ENCODE results near the gene ZNF814.
"Not testable (repeated sequence)": the region's sequence is repeated elsewhere in the genome, so short reads cannot be mapped to it uniquely, and the experiment has no call there.

Gene ZNF814

DNA sequence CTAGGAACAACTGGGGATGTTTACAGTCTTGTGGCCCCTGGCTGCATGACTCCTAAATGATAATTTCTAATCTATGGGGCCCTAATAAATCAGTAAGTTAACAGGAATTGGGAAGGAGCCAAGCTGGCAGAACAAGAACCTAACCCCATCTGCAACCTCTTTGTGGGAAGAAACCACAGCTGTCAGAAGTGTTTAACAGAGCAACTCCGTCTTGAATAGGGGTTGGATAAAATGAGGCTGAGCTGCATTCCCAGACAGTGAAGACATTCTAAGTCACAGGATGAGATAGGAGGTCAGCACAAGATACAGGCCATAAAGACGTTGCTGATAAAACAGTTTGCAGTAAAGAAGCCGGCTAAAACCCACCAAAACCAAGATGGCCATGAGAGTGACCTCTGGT is 1.9 kb upstream of the ZNF814 start:
- not testable (repeated sequence) for H3K9me3 ChIP-seq (ENCODE audit: control insufficient read depth in 1 of 2, low read length in 2 of 2); H3K36me3 ChIP-seq (ENCODE audit: control insufficient read depth in 1 of 2, insufficient read depth in 2 of 2, low read length in 2 of 2); H3K27me3 ChIP-seq (ENCODE audit: low read depth, low read length); H3K4me1 ChIP-seq (ENCODE audit: control insufficient read depth in 1 of 2, insufficient read depth in 2 of 2, low read length in 2 of 2); H3K27ac ChIP-seq (ENCODE audit: low read length); H3K4me3 ChIP-seq (ENCODE audit: low read depth in 1 of 2, low read length in 2 of 2)

DNA sequence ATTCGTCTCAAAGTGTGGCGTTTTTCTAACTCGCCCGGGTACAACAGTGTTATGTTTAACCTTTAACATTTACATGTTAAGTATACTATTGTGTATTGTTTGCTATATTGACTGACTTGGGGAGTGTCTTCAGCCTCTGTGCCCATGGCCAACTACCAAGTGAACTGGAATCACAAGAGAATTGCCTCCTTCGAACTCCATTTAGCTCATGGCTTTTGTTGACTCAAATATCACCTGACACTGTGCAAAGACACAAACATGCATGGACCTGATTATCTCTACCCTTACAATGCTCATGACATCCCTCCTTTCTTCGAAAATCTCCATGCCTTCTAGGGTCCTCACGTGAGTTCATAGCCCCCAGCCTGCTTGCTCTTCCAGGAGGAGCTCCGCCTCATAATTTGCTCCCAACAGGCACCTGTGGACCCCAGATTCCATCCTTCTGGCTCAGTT is 704 bp downstream of the ZNF814 start:
- no peaks in the 10 kb centered on the region for H3K4me1 ChIP-seq (ENCODE audit: control insufficient read depth in 1 of 2, insufficient read depth in 2 of 2, low read length in 2 of 2)
- H3K36me3 ChIP-seq (ENCODE audit: control insufficient read depth in 1 of 2, insufficient read depth in 2 of 2, low read length in 2 of 2), result peaks cover 6 to 7% of the 10 kb centered on the region in 2 donors
- peak overlapping the region; percentile 27 for H3K27ac ChIP-seq (ENCODE audit: low read length)
- H3K27me3 ChIP-seq (ENCODE audit: low read depth, low read length), result no peaks in the 10 kb centered on the region
- H3K9me3 ChIP-seq (ENCODE audit: control insufficient read depth in 1 of 2, low read length in 2 of 2), result peaks cover 0 to 8% of the 10 kb centered on the region in 2 donors
- peak overlapping the region; percentile 77 to 82 for H3K4me3 ChIP-seq (ENCODE audit: low read depth in 1 of 2, low read length in 2 of 2)

DNA sequence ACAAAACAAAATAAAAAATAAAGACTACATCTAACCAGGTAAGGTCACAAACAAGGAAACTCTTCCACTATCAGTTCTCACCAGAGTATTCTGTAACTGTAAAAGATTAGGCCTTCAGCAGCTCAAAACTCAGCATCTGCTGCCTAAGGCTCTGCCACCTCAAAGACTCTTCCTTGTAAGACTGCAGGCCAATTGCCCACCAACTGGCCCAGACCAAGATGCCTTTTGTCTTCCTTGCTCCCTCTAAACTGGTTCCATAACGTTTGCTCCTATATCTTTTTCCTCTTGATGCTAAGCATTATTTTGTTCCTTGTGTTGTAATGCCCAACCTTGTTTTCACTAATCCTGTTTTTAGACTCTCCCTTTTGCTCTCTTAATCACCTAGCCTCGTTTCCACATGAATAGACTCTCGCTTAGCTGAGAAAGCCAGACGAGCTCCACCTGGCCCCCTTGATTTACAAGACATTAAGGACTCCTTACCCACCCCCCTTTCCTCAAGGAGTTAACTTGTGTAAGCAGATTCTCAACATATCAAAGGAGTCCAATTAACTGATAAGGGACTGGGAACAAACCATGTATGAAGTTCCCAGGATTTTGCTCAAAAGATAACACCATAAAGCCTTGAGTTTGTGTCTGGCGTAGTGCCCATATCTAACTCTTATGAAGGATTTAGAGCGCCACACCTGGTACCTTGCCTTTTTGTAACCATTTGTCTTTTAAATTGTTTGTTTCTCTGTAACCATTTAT is 1.5 kb downstream of the ZNF814 start:
- peaks cover 6 to 7% of the 10 kb centered on the region in 2 donors for H3K36me3 ChIP-seq (ENCODE audit: control insufficient read depth in 1 of 2, insufficient read depth in 2 of 2, low read length in 2 of 2)
- no peak overlapping the region for H3K27ac ChIP-seq (ENCODE audit: low read length)
- H3K27me3 ChIP-seq (ENCODE audit: low read depth, low read length), result no peaks in the 10 kb centered on the region
- no peaks in the 10 kb centered on the region for H3K4me1 ChIP-seq (ENCODE audit: control insufficient read depth in 1 of 2, insufficient read depth in 2 of 2, low read length in 2 of 2)
- peak overlapping the region; percentile 77 to 82 for H3K4me3 ChIP-seq (ENCODE audit: low read depth in 1 of 2, low read length in 2 of 2)
- H3K9me3 ChIP-seq (ENCODE audit: control insufficient read depth in 1 of 2, low read length in 2 of 2), result peaks cover 0 to 8% of the 10 kb centered on the region in 2 donors

DNA sequence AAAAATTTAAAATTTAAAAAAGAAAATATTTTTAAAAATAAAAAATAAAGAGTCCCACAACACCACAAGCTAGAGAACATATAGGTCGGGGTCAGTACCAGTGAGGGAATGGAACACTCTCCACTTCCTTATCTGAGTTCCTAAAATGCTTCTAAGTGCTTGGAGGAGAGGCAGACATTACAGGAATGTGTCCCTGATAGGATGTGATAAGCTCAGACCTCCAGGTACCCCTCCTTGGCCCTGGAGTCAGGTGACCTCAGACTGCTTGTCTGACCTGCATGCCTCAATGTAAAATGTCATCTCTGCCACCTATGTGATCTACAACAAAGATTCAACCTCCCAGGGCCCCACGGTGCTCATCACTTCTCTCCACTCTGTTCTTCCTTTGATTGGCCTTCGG is 2.8 kb downstream of the ZNF814 start:
- H3K4me3 ChIP-seq (ENCODE audit: low read depth in 1 of 2, low read length in 2 of 2), result no peak overlapping the region
- H3K27ac ChIP-seq (ENCODE audit: low read length), result no peak overlapping the region
- H3K36me3 ChIP-seq (ENCODE audit: control insufficient read depth in 1 of 2, insufficient read depth in 2 of 2, low read length in 2 of 2), result peaks cover 6 to 7% of the 10 kb centered on the region in 2 donors
- H3K27me3 ChIP-seq (ENCODE audit: low read depth, low read length), result no peaks in the 10 kb centered on the region
- H3K9me3 ChIP-seq (ENCODE audit: control insufficient read depth in 1 of 2, low read length in 2 of 2), result peaks cover 0 to 8% of the 10 kb centered on the region in 2 donors
- H3K4me1 ChIP-seq (ENCODE audit: control insufficient read depth in 1 of 2, insufficient read depth in 2 of 2, low read length in 2 of 2), result no peaks in the 10 kb centered on the region

DNA sequence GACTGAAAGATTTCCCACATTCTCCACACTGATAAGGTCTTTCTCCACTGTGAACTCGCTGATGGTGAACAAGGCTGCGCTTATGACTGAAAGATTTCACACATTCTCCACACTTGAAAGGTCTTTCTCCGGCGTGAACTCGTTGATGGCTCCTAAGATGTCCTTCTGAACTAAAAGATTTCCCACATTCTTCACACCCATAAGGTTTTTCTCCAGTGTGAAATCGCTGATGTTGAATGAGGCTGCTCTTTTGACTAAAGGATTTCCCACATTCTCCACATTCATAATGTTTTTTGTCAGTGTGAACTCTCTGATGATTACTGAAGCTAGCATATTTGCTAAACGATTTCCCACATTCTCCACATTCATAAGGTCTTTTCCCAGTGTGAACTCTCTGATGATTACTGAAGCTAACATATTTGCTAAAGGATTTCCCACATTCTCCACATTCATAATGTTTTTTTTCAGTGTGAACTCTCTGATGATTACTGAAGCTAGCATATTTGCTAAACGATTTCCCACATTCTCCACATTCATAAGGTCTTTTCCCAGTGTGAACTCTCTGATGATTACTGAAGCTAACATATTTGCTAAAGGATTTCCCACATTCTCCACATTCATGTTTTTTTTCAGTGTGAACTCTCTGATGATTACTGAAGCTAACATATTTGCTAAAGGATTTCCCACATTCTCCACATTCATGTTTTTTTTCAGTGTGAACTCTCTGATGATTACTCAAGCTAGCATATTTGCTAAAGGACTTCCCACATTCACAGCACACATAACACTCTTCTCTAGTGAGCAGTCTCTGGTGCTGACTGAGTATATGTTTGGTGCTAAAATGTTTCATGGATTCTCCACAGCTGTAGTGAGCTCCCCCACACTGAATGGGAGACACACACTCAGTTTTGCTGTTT is 14.7 kb downstream of the ZNF814 start:
- H3K9me3 ChIP-seq (ENCODE audit: control insufficient read depth in 1 of 2, low read length in 2 of 2), result peaks cover 35 to 74% of the 10 kb centered on the region in 2 donors
- peak overlapping the region; percentile 5 to 52 for H3K4me3 ChIP-seq (ENCODE audit: low read depth in 1 of 2, low read length in 2 of 2)
- not testable (repeated sequence) for H3K27me3 ChIP-seq (ENCODE audit: low read depth, low read length); H3K27ac ChIP-seq (ENCODE audit: low read length); H3K4me1 ChIP-seq (ENCODE audit: control insufficient read depth in 1 of 2, insufficient read depth in 2 of 2, low read length in 2 of 2)
- peaks cover 8 to 32% of the 10 kb centered on the region in 2 donors for H3K36me3 ChIP-seq (ENCODE audit: control insufficient read depth in 1 of 2, insufficient read depth in 2 of 2, low read length in 2 of 2)

DNA sequence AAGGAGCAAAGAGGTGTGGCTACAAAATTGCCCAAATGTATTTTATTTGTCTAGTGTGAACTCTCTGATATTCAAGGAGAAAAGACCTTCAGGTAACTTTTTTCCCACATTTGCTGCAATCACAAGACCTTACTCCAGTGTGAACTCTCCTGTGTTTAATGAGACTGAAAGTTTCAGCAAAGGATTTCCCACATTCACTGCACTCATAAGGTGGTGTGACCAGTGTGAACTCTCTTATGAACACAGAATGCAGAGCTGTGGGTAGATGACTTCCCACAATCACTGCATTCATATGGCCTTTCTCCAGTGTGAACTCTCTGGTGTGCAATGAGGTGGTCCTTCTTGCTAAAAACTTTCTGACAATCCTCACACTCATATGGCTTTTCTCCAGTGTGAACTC is 16.4 kb downstream of the ZNF814 start:
- H3K4me1 ChIP-seq (ENCODE audit: control insufficient read depth in 1 of 2, insufficient read depth in 2 of 2, low read length in 2 of 2), result no peaks in the 10 kb centered on the region
- H3K27ac ChIP-seq (ENCODE audit: low read length), result no peak overlapping the region
- H3K9me3 ChIP-seq (ENCODE audit: control insufficient read depth in 1 of 2, low read length in 2 of 2), result peaks cover 41 to 81% of the 10 kb centered on the region in 2 donors
- H3K4me3 ChIP-seq (ENCODE audit: low read depth in 1 of 2, low read length in 2 of 2), result peak overlapping the region; percentile 5 to 52
- H3K36me3 ChIP-seq (ENCODE audit: control insufficient read depth in 1 of 2, insufficient read depth in 2 of 2, low read length in 2 of 2), result peaks cover 12 to 38% of the 10 kb centered on the region in 2 donors
- no peaks in the 10 kb centered on the region for H3K27me3 ChIP-seq (ENCODE audit: low read depth, low read length)

DNA sequence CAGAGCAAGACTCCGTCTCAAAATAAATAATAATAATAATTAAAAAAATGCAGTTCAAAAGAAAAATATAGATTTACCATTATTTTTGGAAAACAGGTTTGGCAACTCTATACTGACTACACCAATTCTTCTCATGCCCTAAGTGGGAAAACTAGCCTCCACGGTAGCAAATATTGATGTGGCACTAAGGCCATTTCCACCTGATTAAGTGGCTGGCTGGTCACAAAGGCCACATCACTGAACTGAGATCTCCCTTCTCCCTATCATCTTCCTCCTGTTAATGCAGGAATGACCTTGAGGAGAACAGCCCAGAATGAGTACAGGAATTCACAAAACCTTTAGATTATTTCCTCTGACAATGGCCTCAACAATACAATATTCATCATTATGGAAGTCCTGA is 18.6 kb downstream of the ZNF814 start:
- H3K4me3 ChIP-seq (ENCODE audit: low read depth in 1 of 2, low read length in 2 of 2), result peak overlapping the region in 1 of 2 donors; percentile 52
- H3K36me3 ChIP-seq (ENCODE audit: control insufficient read depth in 1 of 2, insufficient read depth in 2 of 2, low read length in 2 of 2), result peaks cover 17 to 53% of the 10 kb centered on the region in 2 donors
- peaks cover 36 to 78% of the 10 kb centered on the region in 2 donors for H3K9me3 ChIP-seq (ENCODE audit: control insufficient read depth in 1 of 2, low read length in 2 of 2)

DNA sequence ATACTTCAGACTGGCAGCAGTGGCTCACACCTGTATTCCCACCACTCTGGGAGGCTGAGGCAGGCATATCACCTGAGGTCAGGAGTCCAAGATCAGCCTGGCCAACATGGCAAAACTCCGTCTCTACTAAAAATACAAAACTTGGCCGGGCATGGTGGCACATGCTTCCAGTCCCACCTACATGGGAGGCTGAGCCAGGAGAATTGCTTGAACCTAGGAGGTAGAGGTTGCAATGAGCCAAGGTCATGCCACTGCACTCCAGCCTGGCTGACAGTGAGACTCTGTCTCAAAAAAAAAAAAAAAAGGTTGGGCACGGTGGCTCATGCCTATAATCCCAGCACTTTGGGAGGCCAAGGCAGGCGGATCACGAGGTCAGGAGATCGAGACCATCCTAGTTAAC is 19.2 kb downstream of the ZNF814 start:
- H3K4me1 ChIP-seq (ENCODE audit: control insufficient read depth in 1 of 2, insufficient read depth in 2 of 2, low read length in 2 of 2); H3K27me3 ChIP-seq (ENCODE audit: low read depth, low read length); H3K27ac ChIP-seq (ENCODE audit: low read length): not testable (repeated sequence)
- peaks cover 22 to 55% of the 10 kb centered on the region in 2 donors for H3K36me3 ChIP-seq (ENCODE audit: control insufficient read depth in 1 of 2, insufficient read depth in 2 of 2, low read length in 2 of 2)
- H3K4me3 ChIP-seq (ENCODE audit: low read depth in 1 of 2, low read length in 2 of 2), result peak overlapping the region in 1 of 2 donors; percentile 19
- H3K9me3 ChIP-seq (ENCODE audit: control insufficient read depth in 1 of 2, low read length in 2 of 2), result peaks cover 36 to 74% of the 10 kb centered on the region in 2 donors

More for the DNA sequence above, 18.6 kb downstream of the ZNF814 start:
- no peaks in the 10 kb centered on the region for H3K4me1 ChIP-seq (ENCODE audit: control insufficient read depth in 1 of 2, insufficient read depth in 2 of 2, low read length in 2 of 2)
- no peaks in the 10 kb centered on the region for H3K27me3 ChIP-seq (ENCODE audit: low read depth, low read length)
- no peak overlapping the region for H3K27ac ChIP-seq (ENCODE audit: low read length)

DNA sequence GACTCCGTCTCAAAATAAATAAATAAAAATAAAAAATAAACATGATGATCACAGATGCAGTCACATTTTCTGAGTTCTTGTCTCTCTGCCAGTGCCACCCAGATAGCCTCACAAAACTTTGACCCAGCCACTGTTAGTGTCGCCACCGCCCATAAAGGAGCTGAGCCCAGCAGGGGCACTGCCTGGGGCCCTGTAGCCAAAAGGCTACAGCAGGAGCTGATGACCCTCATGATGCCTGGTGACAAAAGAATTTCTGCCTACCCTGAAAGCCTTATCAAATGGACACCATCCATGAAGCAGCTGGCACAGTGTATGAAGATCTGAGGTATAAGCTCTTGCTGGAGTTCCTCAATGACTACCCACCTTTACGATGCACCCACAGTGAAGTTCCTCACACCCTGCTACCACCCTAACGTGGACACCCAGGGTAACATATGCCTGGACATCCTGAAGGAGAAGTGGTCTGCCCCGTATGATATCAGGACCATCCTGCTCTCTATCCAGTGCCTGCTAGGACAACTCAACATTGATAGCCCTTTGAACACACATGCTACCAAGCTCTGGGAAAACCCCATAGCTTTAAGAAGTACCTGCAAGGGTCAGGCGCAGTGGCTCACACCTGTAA is 20.9 kb downstream of the ZNF814 start:
- Histone ChIP-seq H3K4me1 (ENCODE audit: control insufficient read depth in 1 of 2, insufficient read depth in 2 of 2, low read length in 2 of 2) (no peaks in the 10 kb centered on the region), H3K4me3 (ENCODE audit: low read depth in 1 of 2, low read length in 2 of 2) (peak overlapping the region in 1 of 2 donors; percentile 54), H3K9me3 (ENCODE audit: control insufficient read depth in 1 of 2, low read length in 2 of 2) (peaks cover 25 to 61% of the 10 kb centered on the region in 2 donors), H3K27ac (ENCODE audit: low read length) (no peak overlapping the region), H3K27me3 (ENCODE audit: low read depth, low read length) (no peaks in the 10 kb centered on the region), H3K36me3 (ENCODE audit: control insufficient read depth in 1 of 2, insufficient read depth in 2 of 2, low read length in 2 of 2) (peaks cover 18 to 58% of the 10 kb centered on the region in 2 donors)

DNA sequence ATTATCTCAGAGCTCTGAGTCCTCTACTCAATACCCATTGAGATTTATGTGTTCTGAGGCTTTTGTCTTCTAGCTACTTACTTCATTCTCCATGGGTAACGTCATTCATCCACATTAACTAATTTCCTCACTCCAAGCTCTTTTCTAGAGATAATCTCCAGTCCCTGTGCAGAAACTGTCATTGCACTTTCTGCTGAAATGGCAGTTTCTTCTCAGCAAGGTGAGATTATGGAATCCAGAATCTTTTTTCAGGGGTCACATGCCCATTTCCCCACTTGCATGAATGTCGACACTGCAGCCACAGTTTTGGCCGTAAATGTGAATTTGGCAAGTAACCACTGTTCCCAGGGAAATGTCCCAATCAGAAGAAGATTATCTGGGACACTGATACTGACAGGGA is 26.5 kb downstream of the ZNF814 start:
- not testable (repeated sequence) for H3K4me1 ChIP-seq (ENCODE audit: control insufficient read depth in 1 of 2, insufficient read depth in 2 of 2, low read length in 2 of 2); H3K27ac ChIP-seq (ENCODE audit: low read length); H3K27me3 ChIP-seq (ENCODE audit: low read depth, low read length)
- H3K4me3 ChIP-seq (ENCODE audit: low read depth in 1 of 2, low read length in 2 of 2), result peak overlapping the region in 1 of 2 donors; percentile 41
- H3K9me3 ChIP-seq (ENCODE audit: control insufficient read depth in 1 of 2, low read length in 2 of 2), result peaks cover 3 to 41% of the 10 kb centered on the region in 2 donors
- H3K36me3 ChIP-seq (ENCODE audit: control insufficient read depth in 1 of 2, insufficient read depth in 2 of 2, low read length in 2 of 2), result peaks cover 37 to 92% of the 10 kb centered on the region in 2 donors

DNA sequence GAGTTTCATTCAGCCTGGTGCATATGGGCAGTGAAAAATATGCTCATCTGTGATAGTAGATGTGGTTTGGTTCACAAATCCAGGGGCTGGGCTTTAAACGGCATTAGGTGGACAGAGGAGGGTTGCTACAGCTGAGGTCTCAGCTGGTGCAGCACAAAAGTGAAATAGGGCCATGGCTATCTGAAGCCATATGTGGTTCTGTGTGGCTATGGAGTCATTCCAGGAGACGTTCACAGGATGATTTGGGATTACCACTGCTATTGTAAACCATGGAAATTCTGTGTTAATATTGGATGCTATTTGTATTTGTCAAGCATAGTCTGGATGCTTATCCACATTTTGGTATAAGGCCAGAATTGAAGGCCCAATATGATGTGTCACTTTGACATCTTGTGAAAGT is 34.7 kb downstream of the ZNF814 start:
- peaks cover 11 to 56% of the 10 kb centered on the region in 2 donors for H3K36me3 ChIP-seq (ENCODE audit: control insufficient read depth in 1 of 2, insufficient read depth in 2 of 2, low read length in 2 of 2)
- H3K27me3 ChIP-seq (ENCODE audit: low read depth, low read length); H3K4me3 ChIP-seq (ENCODE audit: low read depth in 1 of 2, low read length in 2 of 2); H3K27ac ChIP-seq (ENCODE audit: low read length): not testable (repeated sequence)
- H3K9me3 ChIP-seq (ENCODE audit: control insufficient read depth in 1 of 2, low read length in 2 of 2), result peaks cover 0 to 14% of the 10 kb centered on the region in 2 donors
- H3K4me1 ChIP-seq (ENCODE audit: control insufficient read depth in 1 of 2, insufficient read depth in 2 of 2, low read length in 2 of 2), result peaks cover 3 to 17% of the 10 kb centered on the region in 2 donors
